Epithelial cell of proximal tubule (primary cell): ENCODE measurements around the gene CHERP. TPM values are rescaled to one million over a fixed set of nuclear protein-coding genes. Genes with fewer than 3 reads are reported as not detected.

Experiments
- DNase-seq: peaks from one replicate; pipeline ENCODE4 v3.0.0-alpha.2; 2011; ENCODE audit warnings: low read depth
- H3K4me3 ChIP-seq: 2 replicates; pipeline ENCODE4 v1.5.1; 2011; ENCODE audit warnings: low read depth, mild to moderate bottlenecking, low read length
- total RNA-seq: library from RNA; depleted of rRNA; stranded (reverse); fragments of >200 nt; gene quantifications from 2 replicates; pipeline ENCODE4 v1.2.3, GENCODE V29; 2015
- TF ChIP-seq, protein P1 (sequence below): conservative IDR thresholded peaks from 2 replicates; pipeline ENCODE4 v1.5.1; 2012; ENCODE audit warnings: low read depth, mild to moderate bottlenecking, low read length

CHERP gene
- total RNA-seq, 1 donor from 2014 or later: 11.2 TPM

DNA sequence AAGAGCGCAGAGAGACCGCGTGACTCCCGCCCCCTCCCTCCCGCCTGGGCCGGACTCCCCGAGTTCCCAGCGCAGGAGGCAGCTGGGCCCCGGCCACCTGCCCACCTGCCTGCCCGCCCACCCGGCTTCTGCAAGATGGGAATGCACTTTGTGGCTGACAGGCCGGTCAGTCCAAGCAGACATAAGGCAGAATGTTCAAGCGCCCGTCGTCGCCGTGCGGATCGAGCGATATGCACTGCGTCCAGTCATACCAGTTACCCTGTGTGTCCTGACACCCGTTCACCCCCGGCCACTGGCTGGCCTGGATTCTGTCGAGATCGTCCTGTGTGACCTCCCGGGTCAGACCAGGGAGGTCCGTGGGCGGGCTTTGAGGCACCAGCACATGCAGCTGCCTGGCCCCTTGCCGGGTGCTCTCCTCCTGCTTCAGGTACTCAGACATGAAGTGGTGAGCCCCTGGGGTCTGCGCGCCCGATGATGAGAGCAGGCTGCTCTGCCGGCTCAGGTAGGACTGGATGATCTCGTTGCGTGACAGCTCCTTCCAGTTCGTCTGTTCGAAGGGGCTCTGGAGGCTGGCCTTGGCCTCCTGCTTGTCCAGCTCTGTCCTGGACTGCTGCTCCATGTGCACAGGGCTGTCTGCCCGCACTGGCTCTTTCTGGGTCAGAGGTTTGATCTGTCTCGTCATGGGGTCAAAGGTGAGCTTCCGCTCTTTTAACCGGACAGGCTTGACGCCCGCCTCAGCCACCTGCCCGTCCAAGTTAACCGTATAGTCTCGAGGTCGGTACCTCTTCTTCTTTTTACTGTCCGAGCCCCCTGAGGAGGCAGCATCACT is 33.8 kb upstream of the CHERP start:
- TF ChIP-seq, protein P1, sequence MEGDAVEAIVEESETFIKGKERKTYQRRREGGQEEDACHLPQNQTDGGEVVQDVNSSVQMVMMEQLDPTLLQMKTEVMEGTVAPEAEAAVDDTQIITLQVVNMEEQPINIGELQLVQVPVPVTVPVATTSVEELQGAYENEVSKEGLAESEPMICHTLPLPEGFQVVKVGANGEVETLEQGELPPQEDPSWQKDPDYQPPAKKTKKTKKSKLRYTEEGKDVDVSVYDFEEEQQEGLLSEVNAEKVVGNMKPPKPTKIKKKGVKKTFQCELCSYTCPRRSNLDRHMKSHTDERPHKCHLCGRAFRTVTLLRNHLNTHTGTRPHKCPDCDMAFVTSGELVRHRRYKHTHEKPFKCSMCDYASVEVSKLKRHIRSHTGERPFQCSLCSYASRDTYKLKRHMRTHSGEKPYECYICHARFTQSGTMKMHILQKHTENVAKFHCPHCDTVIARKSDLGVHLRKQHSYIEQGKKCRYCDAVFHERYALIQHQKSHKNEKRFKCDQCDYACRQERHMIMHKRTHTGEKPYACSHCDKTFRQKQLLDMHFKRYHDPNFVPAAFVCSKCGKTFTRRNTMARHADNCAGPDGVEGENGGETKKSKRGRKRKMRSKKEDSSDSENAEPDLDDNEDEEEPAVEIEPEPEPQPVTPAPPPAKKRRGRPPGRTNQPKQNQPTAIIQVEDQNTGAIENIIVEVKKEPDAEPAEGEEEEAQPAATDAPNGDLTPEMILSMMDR: no peak
- H3K4me3 ChIP-seq: no peak overlapping the region
- DNase-seq: no peak

DNA sequence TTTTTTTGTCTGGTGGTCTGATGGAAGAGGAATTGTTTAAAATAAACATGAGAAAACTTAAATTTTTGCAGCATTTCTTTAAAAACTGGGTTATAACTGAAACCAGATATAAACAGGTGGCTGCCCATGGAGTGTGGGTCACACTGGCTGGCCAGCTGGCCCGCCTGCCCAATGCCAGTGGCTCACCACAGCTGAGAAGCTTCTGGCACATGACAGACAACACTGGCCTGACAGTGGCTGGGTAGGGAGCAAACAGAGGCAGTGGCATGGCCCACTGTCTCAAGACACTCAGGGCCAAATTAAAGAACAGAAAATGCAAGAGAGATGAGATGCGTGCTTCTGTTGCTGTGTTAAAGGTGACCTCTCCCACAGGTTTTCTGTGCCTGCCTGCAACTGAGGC is 33.0 kb upstream of the CHERP start:
- TF ChIP-seq, protein P1: no peak
- no peak overlapping the region for H3K4me3 ChIP-seq
- DNase-seq: no peak

DNA sequence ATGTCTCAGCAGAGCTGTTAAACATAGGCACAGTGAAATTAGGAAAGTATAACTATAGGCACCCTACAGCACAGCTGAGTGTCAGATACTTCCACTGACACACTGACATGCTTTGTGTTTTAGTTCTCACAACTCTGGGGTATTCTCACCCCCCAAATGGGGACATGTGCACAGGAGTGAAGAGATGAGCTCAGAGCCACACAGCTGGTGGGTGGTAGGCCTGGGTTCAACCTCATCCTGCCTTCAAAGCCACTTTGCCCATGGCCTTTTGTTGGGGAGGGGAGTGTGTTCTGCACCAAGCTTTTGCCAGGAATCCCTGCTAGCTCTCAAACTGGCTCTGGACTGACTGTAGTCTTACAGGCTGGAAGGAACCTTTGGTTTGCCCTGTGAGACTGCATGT is 31.7 kb upstream of the CHERP start:
- DNase-seq: no peak
- H3K4me3 ChIP-seq: peak overlapping the region; percentile 93
- TF ChIP-seq, protein P1: no peak

DNA sequence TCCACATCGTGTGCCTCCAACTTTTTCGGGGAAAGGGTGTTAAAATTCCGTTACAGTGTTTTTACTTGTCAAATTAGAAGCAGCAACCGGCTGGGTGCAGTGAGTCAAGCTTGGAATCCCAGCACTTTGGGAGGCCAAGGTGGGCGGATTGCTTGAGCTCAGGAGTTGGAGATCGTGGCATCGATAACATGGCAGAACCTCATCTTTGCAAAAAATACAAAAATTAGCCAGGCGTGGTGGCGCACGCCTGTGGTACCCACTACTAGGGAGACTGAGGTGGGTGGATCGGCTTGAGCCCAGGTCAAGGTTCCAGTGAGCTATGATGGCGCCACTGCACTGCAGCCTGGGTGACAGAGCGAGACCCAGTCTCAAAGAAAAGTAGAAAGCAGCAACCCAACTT is 31.1 kb upstream of the CHERP start:
- no peak for DNase-seq
- TF ChIP-seq, protein P1: no peak
- H3K4me3 ChIP-seq: peak overlapping the region; percentile 93

DNA sequence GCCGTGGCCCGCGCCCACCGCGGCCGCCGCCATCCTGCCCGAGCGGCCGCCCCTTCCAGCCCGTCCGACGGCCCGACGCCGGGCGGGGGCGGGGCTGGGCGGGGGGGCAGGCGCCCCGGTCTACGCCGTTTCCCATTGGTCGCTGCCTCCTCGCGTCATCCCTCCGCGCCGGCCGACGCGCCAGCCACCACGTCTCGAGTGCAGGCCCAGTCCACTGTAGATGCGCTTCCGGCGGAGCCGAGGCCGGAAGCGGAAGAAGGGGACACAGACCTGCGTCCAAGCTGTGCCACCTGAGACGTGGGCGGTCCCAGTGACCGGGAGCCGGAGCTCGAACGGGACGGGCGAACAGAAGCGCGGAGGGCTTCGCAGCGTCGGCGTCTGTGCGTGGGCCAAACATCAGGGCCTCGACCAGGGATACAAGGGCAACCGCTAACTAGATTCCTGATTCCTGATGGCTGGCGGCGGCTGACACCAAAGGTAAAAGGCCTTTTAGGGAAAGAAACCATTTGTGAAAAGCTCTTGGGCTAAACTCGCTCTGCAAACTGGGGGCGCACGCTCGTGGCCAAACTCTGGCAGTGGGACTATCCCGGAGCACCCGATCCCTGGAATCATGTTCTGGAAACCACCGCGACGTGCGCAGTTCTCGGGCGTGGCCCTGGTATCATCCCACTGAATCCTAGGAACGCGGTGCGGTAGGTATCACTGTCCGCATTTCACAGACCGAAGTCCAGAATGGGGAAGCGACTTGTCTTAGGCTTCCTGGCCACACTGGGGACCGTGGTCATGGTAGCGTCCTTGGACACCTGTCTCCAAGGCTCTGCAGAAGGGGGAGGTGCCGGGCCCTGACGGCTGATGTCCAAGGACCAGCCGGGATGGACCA is 30.3 kb upstream of the CHERP start, which contains the start of gene SLC35E1:
TSS of gene SLC35E1 (minus strand) at position 84 of the 880 bp plus-strand sequence. CDS start at position 33, 51 bp downstream.
- TF ChIP-seq, protein P1: no peak
- peak within 1 kb of the TSS; percentile 93 for H3K4me3 ChIP-seq

DNA sequence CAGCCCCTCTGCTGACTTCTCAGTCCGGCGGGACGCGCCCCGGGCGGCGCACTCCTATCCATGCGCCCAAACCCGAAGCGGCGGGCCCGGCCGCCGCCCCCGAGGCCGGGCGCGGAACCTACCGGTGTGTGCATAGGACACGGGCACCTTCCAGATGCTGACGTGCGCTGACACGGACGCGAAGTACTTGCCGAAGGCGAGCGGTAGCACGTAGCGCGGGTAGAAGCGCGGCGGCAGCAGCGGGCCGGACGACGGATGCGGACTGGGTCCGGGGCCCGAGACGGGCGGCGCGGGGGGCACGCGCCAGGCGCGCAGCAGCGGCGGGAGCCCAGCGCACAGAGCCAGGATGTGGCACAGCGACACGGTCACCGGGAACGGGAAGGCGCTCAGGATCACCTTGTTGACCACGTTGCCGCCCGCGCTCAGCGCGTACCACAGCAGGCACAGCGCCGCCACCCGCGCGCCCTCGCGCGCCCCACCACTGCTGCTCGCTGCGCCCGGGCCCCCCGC is 29.6 kb upstream of the CHERP start:
- DNase-seq: no peak

More for the DNA sequence above, 30.3 kb upstream of the CHERP start, which contains the start of gene SLC35E1:
- peak; percentile 42 for DNase-seq

More for the DNA sequence above, 29.6 kb upstream of the CHERP start:
- peak overlapping the region; percentile 91 for H3K4me3 ChIP-seq
- TF ChIP-seq, protein P1: no peak
